WTC11 (cell line): Measurements from ENCODE around the gene OR6N2.

ENCODE experiments used
- JUN ChIP-seq: sonication (generic); formaldehyde crosslinking; IDR thresholded peaks from 2 replicates; pipeline ENCODE4 v1.8.0; 2023; ENCODE audit warnings: mild to moderate bottlenecking, missing genetic modification reagents
- TF ChIP-seq, protein P1 (sequence below): fragments of 200-600 bp; IDR thresholded peaks from 2 replicates; pipeline ENCODE4 v1.8.0; 2022; ENCODE audit warnings: antibody characterized with exemption

DNA sequence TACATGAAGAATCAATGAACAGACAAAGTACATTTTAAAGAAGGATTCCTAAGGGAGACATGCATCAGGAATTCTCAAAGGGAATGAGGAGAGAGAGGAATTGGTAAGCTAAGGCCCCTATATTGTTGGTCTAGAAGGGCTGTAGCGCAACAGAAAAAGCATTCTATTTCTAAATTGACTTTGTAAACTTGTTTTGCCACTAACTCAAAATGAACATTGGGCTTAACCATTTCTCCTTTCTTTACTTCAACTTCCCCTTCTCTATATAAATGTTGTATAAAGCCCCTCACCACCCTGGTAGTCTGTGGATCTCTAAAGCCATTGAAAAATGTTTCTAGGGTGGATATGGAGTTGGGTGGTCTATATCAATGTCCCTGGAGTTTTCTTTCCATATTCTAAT lies 20.4 kb upstream of the OR6N2 start:
- TF ChIP-seq, protein P1, sequence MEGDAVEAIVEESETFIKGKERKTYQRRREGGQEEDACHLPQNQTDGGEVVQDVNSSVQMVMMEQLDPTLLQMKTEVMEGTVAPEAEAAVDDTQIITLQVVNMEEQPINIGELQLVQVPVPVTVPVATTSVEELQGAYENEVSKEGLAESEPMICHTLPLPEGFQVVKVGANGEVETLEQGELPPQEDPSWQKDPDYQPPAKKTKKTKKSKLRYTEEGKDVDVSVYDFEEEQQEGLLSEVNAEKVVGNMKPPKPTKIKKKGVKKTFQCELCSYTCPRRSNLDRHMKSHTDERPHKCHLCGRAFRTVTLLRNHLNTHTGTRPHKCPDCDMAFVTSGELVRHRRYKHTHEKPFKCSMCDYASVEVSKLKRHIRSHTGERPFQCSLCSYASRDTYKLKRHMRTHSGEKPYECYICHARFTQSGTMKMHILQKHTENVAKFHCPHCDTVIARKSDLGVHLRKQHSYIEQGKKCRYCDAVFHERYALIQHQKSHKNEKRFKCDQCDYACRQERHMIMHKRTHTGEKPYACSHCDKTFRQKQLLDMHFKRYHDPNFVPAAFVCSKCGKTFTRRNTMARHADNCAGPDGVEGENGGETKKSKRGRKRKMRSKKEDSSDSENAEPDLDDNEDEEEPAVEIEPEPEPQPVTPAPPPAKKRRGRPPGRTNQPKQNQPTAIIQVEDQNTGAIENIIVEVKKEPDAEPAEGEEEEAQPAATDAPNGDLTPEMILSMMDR, result no peak
- no peak for TF ChIP-seq JUN (CRISPR knock-in tag)
